Psoas muscle (tissue), 8 donors: ENCODE measurements around the gene CKAP2L. TPM values are rescaled to one million over a fixed set of nuclear protein-coding genes. Genes with fewer than 3 reads are reported as not detected.

ENCODE experiments used
- ATAC-seq, 4 donors: fragments of 200-7000 bp; cut with Tn5 transposase; one replicate each; pipeline ENCODE4 v1.9.1; 2020; ENCODE audit warnings: moderate library complexity in 3 of 4, mild to moderate bottlenecking in 2 of 4
- DNase-seq, 2 donors: peaks; one replicate each; pipeline ENCODE4 v3.0.0-alpha.2; 2020
- H3K27ac ChIP-seq: fragments of 200-600 bp; one replicate; pipeline ENCODE4 v1.8.0; 2022
- H3K27me3 ChIP-seq, 3 donors: fragments of 200-600 bp in 1 of 3; one replicate each; pipeline versions ENCODE4 v1.6.1 to v1.8.0; 2013 to 2022; ENCODE audit warnings: low read length in 2 of 3, mild to moderate bottlenecking in 2 of 3, moderate library complexity in 1 of 3; ENCODE audit not compliant: insufficient read depth in 3 of 3
- H3K36me3 ChIP-seq, 2 donors: fragments of 200-600 bp in 1 of 2; one replicate each; pipeline versions ENCODE4 v1.6.1 to v1.8.0; 2013 to 2022; ENCODE audit warnings: low read depth in 1 of 2, mild to moderate bottlenecking in 1 of 2, moderate library complexity in 1 of 2; ENCODE audit not compliant: insufficient read depth in 1 of 2
- H3K4me1 ChIP-seq: fragments of 200-600 bp; one replicate; pipeline ENCODE4 v1.8.0; 2022
- H3K4me3 ChIP-seq: fragments of 200-600 bp; one replicate; pipeline ENCODE4 v1.8.0; 2022; ENCODE audit warnings: mild to moderate bottlenecking
- H3K9me3 ChIP-seq: fragments of 200-600 bp; one replicate; pipeline ENCODE4 v1.8.0; 2022
- CTCF ChIP-seq: fragments of 200-600 bp; IDR thresholded peaks from one replicate; pipeline ENCODE4 v1.8.0; 2022; ENCODE audit warnings: antibody characterized with exemption
- whole genome bisulfite sequencing, 3 donors: extraction: QIAGEN DNeasy Blood & Tissue Kit; methylation state at CpG; one replicate each; pipeline versions ENCODE4 v1.1.6 to v1.1.7; 2013; 5-methylcytosine and 5-hydroxymethylcytosine counted together
- intact Hi-C, 2 donors: fragments of 100-400 bp; cut with DNase I; formaldehyde crosslinking; loops; one replicate each; pipeline versions ENCODE4 v1.11.0 to v1.14.2; 2022
- polyA plus RNA-seq, 3 donors: library from polyadenylated mRNA; stranded (reverse); fragments of 200-250 nt; gene quantifications; one replicate each; pipeline ENCODE4 v1.2.3, GENCODE V29; 2013
- total RNA-seq, 4 donors: library from RNA; stranded (reverse); fragmentation: NEBNext Ultra II Directional in 2 of 4; extraction: Animal tissue kit (Norgen Biotek cat#: 25700) in 2 of 4; gene quantifications; one replicate each; pipeline versions ENCODE4 v1.2.1 to v1.2.4, GENCODE V29; 2021 to 2023
- donor health status: healthy with polysubstance abuse.
- donor health status: DM: no; HTN: no; CAD: no; lungs with moderate emphysema.
- donor health status: Bipolar disorder and iron deficiency.
- donor health status: healthy.
- donor health status: DM: yes; HTN: yes; CAD: no.
- donor health status: DM: no; HTN: no; CAD: no.
- donor health status: DM: no; HTN: no; CAD: no.
- donor health status: DM: yes; HTN: yes; CAD: no.

Gene CKAP2L
- total and polyA plus RNA-seq, 7 donors, result 0.05 to 0.19 (median 0.09) TPM; not detected in 3

DNA sequence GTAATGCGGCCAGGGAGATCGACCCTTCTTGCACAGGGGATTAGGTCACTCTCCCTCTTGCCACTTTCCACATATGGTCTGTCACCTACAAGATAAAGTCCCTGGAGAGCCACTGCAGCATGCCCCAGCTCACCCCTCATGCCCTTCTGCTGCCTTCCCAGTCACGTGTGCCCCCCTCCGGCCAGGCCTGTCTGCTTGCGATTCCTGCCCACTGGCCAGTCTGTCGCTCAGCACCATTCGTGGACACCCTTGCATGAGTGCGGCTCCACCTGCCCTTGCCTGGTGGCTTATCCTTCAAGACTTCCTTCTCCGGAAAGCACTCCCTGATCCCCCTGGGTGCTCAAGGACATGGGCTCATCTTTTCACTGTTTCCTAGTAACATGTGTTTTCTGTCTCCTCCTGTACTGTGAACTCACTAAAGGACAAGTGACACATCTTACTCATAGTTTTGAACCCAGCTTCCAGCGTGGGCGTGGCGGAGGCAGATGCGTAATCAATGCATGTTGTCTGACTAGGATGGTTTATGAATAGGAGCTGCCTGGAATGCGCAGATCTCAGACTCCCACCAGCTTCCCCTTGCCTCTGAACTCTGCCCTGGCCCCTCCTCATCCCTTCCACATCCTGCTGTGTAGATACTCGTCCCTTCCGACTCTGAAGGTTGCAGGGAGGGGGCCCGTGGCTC is 51.4 kb downstream of the CKAP2L start:
- 60 to 71% (median 64%) methylated on average over 17 of the region's 17 CpGs for WGBS, 3 donors
- no peaks in the 10 kb centered on the region for H3K4me1 ChIP-seq
- intact Hi-C loops, result no loop called here
- DNase-seq, result no peak
- H3K27me3 ChIP-seq, result no peaks in the 10 kb centered on the region
- no peaks in the 10 kb centered on the region for H3K9me3 ChIP-seq
- no peak for TF ChIP-seq CTCF
- H3K4me3 ChIP-seq, result no peak overlapping the region
- H3K36me3 ChIP-seq, result no peaks in the 10 kb centered on the region
- H3K27ac ChIP-seq, result no peak overlapping the region
- no peak for ATAC-seq

GRCh38 chr2:112712465-112712864 is 51.9 kb downstream of the CKAP2L start:
- DNase-seq (no peak), ATAC-seq (no peak)
- Histone ChIP-seq H3K4me1 (no peaks in the 10 kb centered on the region), H3K9me3 (no peaks in the 10 kb centered on the region), H3K36me3 (no peaks in the 10 kb centered on the region), H3K27ac (no peak overlapping the region), H3K27me3 (no peaks in the 10 kb centered on the region), H3K4me3 (no peak overlapping the region)
- 59 to 65% (median 64%) methylated on average over 3 of the region's 3 CpGs for WGBS, 3 donors
- intact Hi-C loops, result no loop called here
- TF ChIP-seq CTCF, result no peak

DNA sequence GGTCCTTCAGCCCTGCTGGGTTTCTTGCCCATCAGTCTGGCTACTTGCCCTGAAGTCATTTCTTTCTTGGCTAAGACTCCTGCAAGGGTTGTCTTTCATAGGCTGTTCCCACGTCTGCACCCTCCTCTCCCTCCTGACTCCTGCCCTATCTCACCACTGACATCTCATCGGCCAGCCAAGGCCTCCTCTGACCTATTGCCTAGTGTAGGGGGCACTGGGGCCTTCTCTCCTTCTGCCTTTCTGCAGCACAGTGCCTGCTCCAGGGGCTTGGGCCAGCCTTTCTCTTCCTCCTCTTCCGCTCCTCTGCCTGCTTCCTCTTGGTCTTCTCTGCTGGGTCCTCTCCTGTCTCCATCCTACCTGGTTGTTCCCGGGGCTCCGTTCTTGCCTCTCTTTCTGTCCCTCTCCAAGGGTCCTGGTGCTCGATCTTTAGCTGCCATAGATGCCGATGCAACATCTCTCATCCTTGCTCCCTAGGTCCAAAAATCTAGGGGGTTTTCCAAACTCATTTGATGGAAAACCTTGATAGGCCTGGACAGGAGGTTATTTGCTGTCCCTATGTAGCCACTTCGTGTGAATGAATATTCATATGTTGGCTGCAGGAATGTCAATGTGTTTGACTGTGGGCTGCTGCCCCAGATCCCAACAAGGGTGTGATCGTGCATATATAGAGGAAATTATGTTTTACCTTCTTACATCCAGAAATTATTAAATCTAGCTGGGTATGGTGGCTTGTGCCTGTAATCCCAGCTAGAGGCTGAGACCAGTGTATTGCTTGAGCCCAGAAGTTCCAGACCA is 53.3 kb downstream of the CKAP2L start:
- H3K36me3 ChIP-seq, result no peaks in the 10 kb centered on the region
- H3K4me3 ChIP-seq, result no peak overlapping the region
- no peaks in the 10 kb centered on the region for H3K27me3 ChIP-seq
- 75 to 85% (median 83%) methylated on average over 9 of the region's 9 CpGs for WGBS, 3 donors
- DNase-seq (no peak), ATAC-seq (no peak)
- intact Hi-C loops, result no loop called here
- no peak for TF ChIP-seq CTCF
- no peak overlapping the region for H3K27ac ChIP-seq
- no peaks in the 10 kb centered on the region for H3K9me3 ChIP-seq
- no peaks in the 10 kb centered on the region for H3K4me1 ChIP-seq

- no peak overlapping the region for H3K4me3 ChIP-seq
- no peaks in the 10 kb centered on the region for H3K27me3 ChIP-seq
- DNase-seq (no peak), ATAC-seq (no peak)
- no peak for TF ChIP-seq CTCF
- H3K4me1 ChIP-seq, result no peaks in the 10 kb centered on the region
- no peak overlapping the region for H3K27ac ChIP-seq
- no peaks in the 10 kb centered on the region for H3K36me3 ChIP-seq
- intact Hi-C loops, result no loop called here
- H3K9me3 ChIP-seq, result no peaks in the 10 kb centered on the region
- whole genome bisulfite sequencing, 3 donors, result 71 to 76% (median 73%) methylated on average over 6 of the region's 6 CpGs
These were observed 54.7 kb downstream of the CKAP2L start for GRCh38 chr2:112709703-112710102.
